Endothelial cell (in vitro differentiated cells): ENCODE results near the gene CYP2R1. TPM values are rescaled to one million over a fixed set of nuclear protein-coding genes. Genes with fewer than 3 reads are reported as not detected.
A peak's percentile ranks its signal among the peaks of the same experiment; 100 is the strongest.

Source experiments
- DNase-seq: peaks from one replicate; pipeline ENCODE4 v3.0.0; 2021; ENCODE audit warnings: low spot score
- H3K27ac Mint-ChIP-seq: one replicate; pipeline ENCODE4 v1.8.0; 2021; ENCODE audit warnings: mixed read lengths, inconsistent platforms; ENCODE audit not compliant: unreplicated experiment
- H3K27me3 Mint-ChIP-seq: one replicate; pipeline ENCODE4 v1.8.0; 2021; ENCODE audit warnings: mild to moderate bottlenecking, moderate library complexity, mixed read lengths, inconsistent platforms; ENCODE audit not compliant: unreplicated experiment
- H3K36me3 Mint-ChIP-seq: one replicate; pipeline ENCODE4 v1.8.0; 2021; ENCODE audit warnings: mild to moderate bottlenecking, low read depth, mixed read lengths, inconsistent platforms; ENCODE audit not compliant: unreplicated experiment
- H3K4me1 Mint-ChIP-seq: one replicate; pipeline ENCODE4 v1.8.0; 2021; ENCODE audit warnings: mild to moderate bottlenecking, mixed read lengths, inconsistent platforms; ENCODE audit not compliant: unreplicated experiment
- H3K4me3 Mint-ChIP-seq: one replicate; pipeline ENCODE4 v1.8.0; 2021; ENCODE audit warnings: mild to moderate bottlenecking, mixed read lengths, inconsistent platforms; ENCODE audit not compliant: unreplicated experiment
- H3K9me3 Mint-ChIP-seq: one replicate; pipeline ENCODE4 v1.8.0; 2021; ENCODE audit warnings: mixed read lengths, inconsistent platforms; ENCODE audit not compliant: unreplicated experiment
- total RNA-seq: library from RNA; stranded (reverse); fragmentation: NEBNext Ultra II Directional; extraction: Animal tissue kit (Norgen Biotek cat#: 25700); gene quantifications from one replicate; pipeline ENCODE4 v1.2.1, GENCODE V29; 2021; ENCODE audit not compliant: unreplicated experiment
- TF ChIP-seq, protein P1 (sequence below): fragments of 200-600 bp; sonication (generic); IDR thresholded peaks from one replicate; pipeline ENCODE4 v1.5.0; 2021; ENCODE audit warnings: antibody characterized with exemption; ENCODE audit not compliant: unreplicated experiment

Gene CYP2R1
- total RNA-seq, 1 donor from 2014 or later = 22.4 TPM

DNA sequence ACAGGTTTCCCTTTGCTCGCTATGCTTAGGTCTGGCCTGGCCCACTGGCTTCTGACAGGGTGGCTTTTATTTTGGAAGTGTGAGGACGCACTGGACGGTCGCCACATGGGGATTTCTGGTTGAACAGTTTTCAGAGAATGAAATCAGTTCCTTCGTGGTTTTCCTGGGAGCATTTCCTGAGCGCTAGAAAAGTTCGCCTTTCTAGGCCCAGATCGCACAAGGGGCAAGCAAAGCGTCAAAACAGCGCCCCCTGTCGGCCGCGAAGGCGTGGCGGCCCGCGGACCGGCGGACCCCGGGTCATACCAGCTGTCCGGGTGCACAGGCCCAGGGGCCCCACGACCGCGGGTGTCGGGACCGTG lies 12.7 kb upstream of the CYP2R1 start:
- peak; percentile 87 for DNase-seq
- Mint-ChIP-seq H3K9me3 (no peaks in the 10 kb centered on the region), H3K27ac (peak overlapping the region; percentile 52), H3K27me3 (peaks cover 3% of the 10 kb centered on the region), H3K4me3 (peak overlapping the region; percentile 91), H3K4me1 (peaks cover 14% of the 10 kb centered on the region), H3K36me3 (no peaks in the 10 kb centered on the region)
- TF ChIP-seq, protein P1, sequence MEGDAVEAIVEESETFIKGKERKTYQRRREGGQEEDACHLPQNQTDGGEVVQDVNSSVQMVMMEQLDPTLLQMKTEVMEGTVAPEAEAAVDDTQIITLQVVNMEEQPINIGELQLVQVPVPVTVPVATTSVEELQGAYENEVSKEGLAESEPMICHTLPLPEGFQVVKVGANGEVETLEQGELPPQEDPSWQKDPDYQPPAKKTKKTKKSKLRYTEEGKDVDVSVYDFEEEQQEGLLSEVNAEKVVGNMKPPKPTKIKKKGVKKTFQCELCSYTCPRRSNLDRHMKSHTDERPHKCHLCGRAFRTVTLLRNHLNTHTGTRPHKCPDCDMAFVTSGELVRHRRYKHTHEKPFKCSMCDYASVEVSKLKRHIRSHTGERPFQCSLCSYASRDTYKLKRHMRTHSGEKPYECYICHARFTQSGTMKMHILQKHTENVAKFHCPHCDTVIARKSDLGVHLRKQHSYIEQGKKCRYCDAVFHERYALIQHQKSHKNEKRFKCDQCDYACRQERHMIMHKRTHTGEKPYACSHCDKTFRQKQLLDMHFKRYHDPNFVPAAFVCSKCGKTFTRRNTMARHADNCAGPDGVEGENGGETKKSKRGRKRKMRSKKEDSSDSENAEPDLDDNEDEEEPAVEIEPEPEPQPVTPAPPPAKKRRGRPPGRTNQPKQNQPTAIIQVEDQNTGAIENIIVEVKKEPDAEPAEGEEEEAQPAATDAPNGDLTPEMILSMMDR = peak; percentile 99

DNA sequence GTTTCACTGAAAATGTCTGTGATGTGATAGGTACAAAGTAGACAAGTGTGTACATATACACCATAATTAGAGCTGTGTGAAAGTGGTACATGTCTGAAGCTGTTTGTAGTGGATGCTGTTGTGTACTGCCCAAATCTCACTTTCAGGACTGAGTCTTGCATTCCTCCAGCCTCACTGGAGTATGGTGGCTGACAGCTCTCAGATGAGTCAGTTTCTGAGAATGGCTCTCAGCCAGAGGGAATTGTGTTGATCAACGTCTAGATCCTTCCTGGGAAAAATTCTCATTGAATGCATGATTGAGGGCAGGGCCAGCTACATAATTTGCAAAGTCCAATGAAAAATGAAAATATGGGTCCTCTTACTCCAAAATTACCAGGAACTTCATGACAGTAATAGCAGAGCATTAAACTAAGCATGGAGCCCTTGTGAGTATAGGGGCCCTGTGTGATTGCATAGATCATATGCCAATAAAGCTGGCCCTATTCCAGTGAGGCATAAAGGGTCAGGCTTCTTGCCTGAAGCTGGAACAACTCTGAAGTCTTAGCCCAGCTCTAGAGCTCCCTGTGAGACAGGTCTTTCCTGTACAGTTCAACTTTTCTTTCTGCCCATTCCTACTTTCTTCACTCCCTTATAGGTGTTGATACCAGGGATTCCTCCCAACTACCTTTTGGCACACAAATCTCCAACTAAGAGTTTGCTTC lies 10.8 kb upstream of the CYP2R1 start:
- Mint-ChIP-seq H3K27me3 (peaks cover 5% of the 10 kb centered on the region), H3K27ac (no peak overlapping the region), H3K4me1 (peaks cover 14% of the 10 kb centered on the region), H3K4me3 (no peak overlapping the region), H3K36me3 (no peaks in the 10 kb centered on the region), H3K9me3 (no peaks in the 10 kb centered on the region)
- DNase-seq = no peak
- TF ChIP-seq, protein P1 = no peak

DNA sequence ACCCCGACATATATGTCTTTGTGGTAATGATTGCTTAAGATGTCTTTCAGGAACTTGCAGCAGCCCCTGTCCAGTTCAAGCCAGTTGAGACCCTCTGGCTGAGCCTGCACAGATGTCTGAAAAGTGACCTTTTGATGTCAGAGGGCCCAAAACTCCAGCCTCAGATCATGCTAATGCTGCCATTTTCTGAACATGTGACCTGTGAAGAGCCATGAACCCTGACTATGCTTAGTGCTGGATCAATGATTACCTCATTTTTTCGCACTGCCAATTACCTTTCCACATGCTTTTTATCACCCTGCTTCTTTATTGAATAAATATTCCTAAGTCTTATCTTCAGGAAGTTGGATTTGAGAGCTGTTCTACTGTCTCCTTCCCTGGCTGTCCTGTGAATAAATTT lies 6.9 kb upstream of the CYP2R1 start:
- Mint-ChIP-seq H3K4me3 (no peak overlapping the region), H3K36me3 (no peaks in the 10 kb centered on the region), H3K4me1 (peaks cover 16% of the 10 kb centered on the region), H3K9me3 (no peaks in the 10 kb centered on the region), H3K27me3 (peaks cover 2% of the 10 kb centered on the region), H3K27ac (no peak overlapping the region)
- DNase-seq = no peak
- TF ChIP-seq, protein P1 = no peak

DNA sequence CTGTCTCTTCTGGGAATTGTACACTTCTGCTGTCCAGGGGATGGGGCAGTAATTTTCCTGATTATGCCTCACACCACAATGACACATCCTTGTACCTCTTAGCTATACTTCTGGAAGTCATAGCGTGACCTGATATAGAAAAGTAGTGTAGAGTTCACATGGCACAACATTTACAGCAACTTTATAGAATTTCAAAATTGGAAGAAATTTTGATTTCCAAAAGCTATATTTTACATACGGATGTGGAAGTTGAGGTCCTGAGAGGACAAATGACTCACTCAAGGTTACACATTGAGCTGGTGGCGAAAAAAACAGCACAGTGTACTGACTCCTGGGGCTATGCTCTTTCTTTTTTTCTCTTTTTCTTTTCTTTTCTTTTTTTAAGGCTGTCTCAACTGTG lies 6.3 kb upstream of the CYP2R1 start:
- Mint-ChIP-seq H3K27me3 (peaks cover 2% of the 10 kb centered on the region), H3K4me3 (no peak overlapping the region), H3K27ac (no peak overlapping the region), H3K9me3 (no peaks in the 10 kb centered on the region), H3K36me3 (no peaks in the 10 kb centered on the region), H3K4me1 (peaks cover 16% of the 10 kb centered on the region)
- no peak for DNase-seq
- TF ChIP-seq, protein P1 = no peak
